BE2C (cell line): ENCODE results near the gene GLYATL2.

ENCODE experiments used
- DNase-seq: peaks from one replicate; pipeline ENCODE4 v3.0.0-alpha.2; 2020
- H3K27me3 ChIP-seq: fragments of 250-450 bp; sonication (Bioruptor Pico); 2 replicates; pipeline ENCODE4 v1.5.1; 2020; ENCODE audit warnings: mild to moderate bottlenecking
- H3K36me3 ChIP-seq: fragments of 250-450 bp; sonication (Bioruptor Pico); 2 replicates; pipeline ENCODE4 v1.5.1; 2020; ENCODE audit warnings: mild to moderate bottlenecking
- H3K4me1 ChIP-seq: fragments of 250-450 bp; sonication (Bioruptor Pico); 2 replicates; pipeline ENCODE4 v1.5.1; 2020
- H3K4me3 ChIP-seq: 2 replicates; pipeline ENCODE4 v1.5.1; 2011; ENCODE audit warnings: low read depth, low read length
- H3K9me3 ChIP-seq: fragments of 250-450 bp; sonication (Bioruptor Pico); 2 replicates; pipeline ENCODE4 v1.5.1; 2020
- TF ChIP-seq, protein P1 (sequence below): IDR thresholded peaks from 2 replicates; pipeline ENCODE4 v1.5.1; 2012; ENCODE audit warnings: mild to moderate bottlenecking, low read depth, low read length

Gene GLYATL2

DNA sequence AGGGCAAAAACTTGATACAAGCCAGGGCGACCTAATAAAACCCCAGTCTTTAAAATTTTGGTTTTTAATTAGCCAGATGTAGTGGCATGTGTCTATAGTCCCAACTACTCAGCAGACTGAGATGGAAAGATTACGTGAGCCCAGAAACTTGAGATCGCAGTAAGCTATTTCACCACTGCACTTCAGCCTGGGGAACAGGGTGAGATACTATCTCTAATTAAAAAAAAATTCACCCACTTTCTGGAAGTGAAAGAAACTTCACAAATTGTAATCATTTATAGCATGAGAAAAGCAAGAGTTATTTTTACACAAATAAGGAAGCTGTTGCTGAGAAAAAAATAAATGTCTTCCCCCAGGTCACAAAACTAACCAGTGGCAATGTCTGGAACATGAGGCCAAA is 882 bp upstream of the GLYATL2 start:
- H3K4me3 ChIP-seq: no peak overlapping the region
- no peak for DNase-seq
- H3K9me3 ChIP-seq: no peaks in the 10 kb centered on the region
- H3K27me3 ChIP-seq: no peaks in the 10 kb centered on the region
- no peaks in the 10 kb centered on the region for H3K4me1 ChIP-seq
- H3K36me3 ChIP-seq: no peaks in the 10 kb centered on the region
- TF ChIP-seq, protein P1, sequence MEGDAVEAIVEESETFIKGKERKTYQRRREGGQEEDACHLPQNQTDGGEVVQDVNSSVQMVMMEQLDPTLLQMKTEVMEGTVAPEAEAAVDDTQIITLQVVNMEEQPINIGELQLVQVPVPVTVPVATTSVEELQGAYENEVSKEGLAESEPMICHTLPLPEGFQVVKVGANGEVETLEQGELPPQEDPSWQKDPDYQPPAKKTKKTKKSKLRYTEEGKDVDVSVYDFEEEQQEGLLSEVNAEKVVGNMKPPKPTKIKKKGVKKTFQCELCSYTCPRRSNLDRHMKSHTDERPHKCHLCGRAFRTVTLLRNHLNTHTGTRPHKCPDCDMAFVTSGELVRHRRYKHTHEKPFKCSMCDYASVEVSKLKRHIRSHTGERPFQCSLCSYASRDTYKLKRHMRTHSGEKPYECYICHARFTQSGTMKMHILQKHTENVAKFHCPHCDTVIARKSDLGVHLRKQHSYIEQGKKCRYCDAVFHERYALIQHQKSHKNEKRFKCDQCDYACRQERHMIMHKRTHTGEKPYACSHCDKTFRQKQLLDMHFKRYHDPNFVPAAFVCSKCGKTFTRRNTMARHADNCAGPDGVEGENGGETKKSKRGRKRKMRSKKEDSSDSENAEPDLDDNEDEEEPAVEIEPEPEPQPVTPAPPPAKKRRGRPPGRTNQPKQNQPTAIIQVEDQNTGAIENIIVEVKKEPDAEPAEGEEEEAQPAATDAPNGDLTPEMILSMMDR: no peak

DNA sequence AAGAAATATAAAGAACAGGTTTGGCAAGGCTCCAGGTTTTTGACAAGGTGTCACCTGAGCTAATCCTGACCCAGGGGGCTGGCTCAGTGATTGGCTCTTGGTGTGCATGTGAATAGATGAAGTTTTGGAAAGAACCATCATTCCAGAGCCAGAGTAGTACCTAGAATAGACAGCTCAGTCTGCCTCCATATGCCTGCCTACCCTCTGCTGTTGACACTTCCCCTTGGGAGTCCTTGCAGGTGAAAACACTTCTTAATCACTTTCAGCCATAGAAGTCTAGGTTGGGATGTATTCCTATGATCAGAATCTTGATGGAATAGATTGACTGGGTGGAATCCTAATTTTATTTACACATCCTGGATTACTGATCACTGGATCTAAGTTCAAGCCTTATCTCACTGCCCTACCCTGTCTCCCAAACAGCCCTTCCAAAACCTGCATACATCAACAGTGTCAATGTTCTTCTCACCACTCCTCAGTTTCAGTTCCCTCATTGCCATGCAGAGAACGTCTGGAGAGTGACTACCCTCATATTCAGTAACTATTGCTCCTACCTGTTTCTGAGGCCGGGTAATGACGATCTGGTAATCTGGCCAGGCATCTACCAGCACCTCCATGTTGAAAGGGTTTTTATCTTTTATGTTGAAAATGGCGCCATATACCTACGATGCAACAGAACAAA is 6.7 kb downstream of the GLYATL2 start:
- Histone ChIP-seq H3K4me1 (no peaks in the 10 kb centered on the region), H3K4me3 (no peak overlapping the region), H3K9me3 (no peaks in the 10 kb centered on the region), H3K27me3 (no peaks in the 10 kb centered on the region), H3K36me3 (no peaks in the 10 kb centered on the region)
- no peak for DNase-seq
- TF ChIP-seq, protein P1: no peak

DNA sequence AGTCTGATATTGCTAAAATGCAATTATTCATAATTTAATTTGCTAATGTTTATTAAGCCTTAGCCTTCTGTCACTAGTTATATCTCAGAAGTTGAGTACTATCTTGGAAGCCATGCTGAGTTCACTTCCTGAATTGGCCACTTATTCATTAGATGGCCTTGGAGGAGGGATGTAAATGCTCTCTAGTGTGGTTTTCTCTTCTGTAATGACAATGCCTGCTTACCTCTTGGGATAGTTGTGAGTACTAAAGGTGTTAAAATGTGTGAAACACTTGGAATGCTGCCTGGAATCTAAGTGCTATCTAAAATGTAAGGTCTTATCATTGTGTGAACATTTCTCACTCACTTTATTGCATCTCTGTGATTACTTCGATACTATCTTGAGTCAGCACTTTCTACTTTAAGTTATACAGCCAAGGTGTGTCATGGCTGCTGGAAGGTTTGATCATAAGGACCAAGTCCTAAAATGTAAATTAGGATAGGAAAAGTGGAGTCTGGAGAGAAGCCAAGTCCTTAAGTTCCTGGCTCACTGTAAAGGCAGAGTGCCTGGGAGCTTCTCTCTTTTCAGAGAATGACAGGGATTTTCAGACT is 12.4 kb downstream of the GLYATL2 start:
- no peak for DNase-seq
- H3K4me1 ChIP-seq: no peaks in the 10 kb centered on the region
- TF ChIP-seq, protein P1: no peak

DNA sequence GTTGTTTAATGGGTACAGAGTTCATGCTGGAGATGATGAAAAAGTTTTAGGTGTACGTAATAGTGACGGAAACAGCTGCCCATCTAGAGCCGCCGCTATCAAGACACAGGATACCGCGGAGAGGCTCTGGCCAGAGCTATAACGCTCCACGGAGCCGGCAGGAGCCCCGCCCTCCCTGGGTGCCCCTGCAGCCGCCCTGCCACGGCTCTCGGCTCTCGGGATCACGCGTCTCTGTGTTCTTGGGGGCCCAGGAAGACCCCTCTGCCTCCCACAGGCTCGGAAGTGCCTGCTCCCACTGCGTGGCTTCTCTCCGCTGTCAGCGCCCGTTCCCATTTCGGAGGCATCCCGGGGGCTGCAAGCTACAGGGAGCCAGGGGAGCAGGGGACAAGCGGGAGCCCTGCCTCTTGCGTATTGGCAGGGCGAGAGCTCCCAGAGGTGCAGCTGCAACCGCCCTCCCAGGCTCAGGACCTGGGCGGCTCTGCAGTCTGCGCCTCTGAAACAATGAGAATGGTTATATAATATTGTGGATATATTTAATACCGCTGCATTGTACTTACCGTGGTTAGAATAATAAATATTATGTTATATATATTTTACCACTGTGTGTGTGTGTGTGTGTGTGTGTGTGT is 13.7 kb downstream of the GLYATL2 start:
- Histone ChIP-seq H3K9me3 (no peaks in the 10 kb centered on the region), H3K36me3 (no peaks in the 10 kb centered on the region), H3K27me3 (no peaks in the 10 kb centered on the region), H3K4me3 (no peak overlapping the region), H3K4me1 (no peaks in the 10 kb centered on the region)
- peak; percentile 7 for DNase-seq
- TF ChIP-seq, protein P1: no peak

More for the DNA sequence above, 12.4 kb downstream of the GLYATL2 start:
- Histone ChIP-seq H3K4me3 (no peak overlapping the region), H3K27me3 (no peaks in the 10 kb centered on the region), H3K36me3 (no peaks in the 10 kb centered on the region), H3K9me3 (no peaks in the 10 kb centered on the region)

DNA sequence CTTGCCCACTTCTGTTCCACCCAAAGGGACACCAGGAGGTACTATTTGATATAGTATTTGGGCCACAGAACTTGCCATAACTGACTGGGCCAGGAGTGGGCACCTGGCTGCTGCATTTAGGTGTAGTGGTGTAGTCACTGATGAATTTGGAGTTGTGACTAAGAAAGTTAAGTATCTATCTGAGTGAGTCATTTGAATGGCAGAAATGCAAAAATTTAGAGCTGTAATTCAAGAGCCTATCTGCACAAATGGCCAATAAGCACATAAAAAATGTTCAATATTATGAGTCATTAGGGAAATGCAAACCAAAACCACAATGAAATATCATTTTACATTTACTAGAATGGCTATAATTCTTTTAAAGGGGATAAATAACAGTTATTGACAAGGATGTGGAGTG is 14.7 kb downstream of the GLYATL2 start:
- TF ChIP-seq, protein P1: no peak
- no peaks in the 10 kb centered on the region for H3K36me3 ChIP-seq
- no peaks in the 10 kb centered on the region for H3K9me3 ChIP-seq
- DNase-seq: no peak
- H3K27me3 ChIP-seq: no peaks in the 10 kb centered on the region
- no peaks in the 10 kb centered on the region for H3K4me1 ChIP-seq
- H3K4me3 ChIP-seq: no peak overlapping the region

DNA sequence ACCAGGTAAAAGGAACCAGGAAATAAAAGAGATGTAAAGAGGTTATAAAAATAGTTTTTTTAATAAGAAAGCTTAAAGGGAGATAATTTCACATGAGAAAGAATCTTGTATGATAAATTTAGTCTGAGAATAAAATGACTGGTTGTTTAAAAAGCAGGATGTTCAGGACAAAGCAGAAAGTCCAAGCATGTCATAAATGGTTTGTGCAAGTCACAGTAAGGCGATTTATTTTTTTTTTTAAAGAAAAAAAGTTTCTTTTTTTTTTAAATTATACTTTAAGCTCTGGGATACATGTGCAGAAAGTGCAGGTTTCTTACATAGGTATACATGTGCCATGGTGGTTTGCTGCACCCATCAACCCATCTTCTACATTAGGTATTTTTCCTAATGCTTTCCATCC is 30.8 kb downstream of the GLYATL2 start:
- Histone ChIP-seq H3K4me1 (no peaks in the 10 kb centered on the region), H3K36me3 (no peaks in the 10 kb centered on the region), H3K4me3 (no peak overlapping the region), H3K9me3 (no peaks in the 10 kb centered on the region), H3K27me3 (no peaks in the 10 kb centered on the region)
- TF ChIP-seq, protein P1: no peak
- DNase-seq: no peak
